H1 (cell line): ENCODE data around the gene TBC1D10A. TPM values are rescaled to one million over a fixed set of nuclear protein-coding genes. Genes with fewer than 3 reads are reported as not detected.

Experiments
- CTCF ChIA-PET: fragments of 300-600 bp; sonication (Branson Sonifier 250); formaldehyde crosslinking; loops from one replicate; lab custom pipeline; 2021; ENCODE audit not compliant: partially characterized antibody; lab: Charles Lee
- POLR2A ChIA-PET: fragments of 300-600 bp; sonication (Branson Sonifier 250); formaldehyde crosslinking; loops from one replicate; lab custom pipeline; 2021; ENCODE audit warnings: inconsistent platforms; ENCODE audit not compliant: partially characterized antibody; lab: Charles Lee
- DNase-seq, 2 experiments: peaks; one replicate each; pipeline versions ENCODE4 v3.0.0 to v3.0.0-alpha.2; 2010 to 2022; ENCODE audit warnings: low spot score in 2 of 2, low read depth in 1 of 2, mixed read lengths in 1 of 2
- FAIRE-seq: peaks from 2 replicates; lab custom pipeline; 2011; peaks lifted over from hg19 to GRCh38; lab: Jason Lieb, UNC
- H2AFZ ChIP-seq: 2 replicates; pipeline ENCODE4 v1.8.1; 2012; ENCODE audit warnings: low read length, inconsistent platforms
- H2AK5ac ChIP-seq: 2 replicates; pipeline ENCODE4 v1.6.1; 2013; ENCODE audit warnings: low read depth, low read length
- H2BK120ac ChIP-seq: replicated peaks from 2 replicates; pipeline ENCODE3; 2013; ENCODE audit warnings: low read depth, low read length, inconsistent platforms
- H2BK12ac ChIP-seq: 2 replicates; pipeline ENCODE4 v1.6.1; 2013; ENCODE audit warnings: low read depth, low read length
- H2BK15ac ChIP-seq: 2 replicates; pipeline ENCODE4 v1.6.1; 2013; ENCODE audit warnings: low read length
- H2BK20ac ChIP-seq: 2 replicates; pipeline ENCODE4 v1.6.1; 2013; ENCODE audit warnings: low read length
- H2BK5ac ChIP-seq: 2 replicates; pipeline ENCODE4 v1.6.1; 2013; ENCODE audit warnings: low read depth, low read length
- H3K14ac ChIP-seq: 2 replicates; pipeline ENCODE4 v1.6.1; 2013; ENCODE audit warnings: inconsistent platforms; ENCODE audit not compliant: insufficient read length
- H3K18ac ChIP-seq: 2 replicates; pipeline ENCODE4 v1.6.1; 2013; ENCODE audit warnings: low read length; ENCODE audit errors: extremely low read depth
- H3K23ac ChIP-seq: 2 replicates; pipeline ENCODE4 v1.6.1; 2013; ENCODE audit warnings: inconsistent platforms; ENCODE audit not compliant: insufficient read length
- H3K23me2 ChIP-seq: 2 replicates; pipeline ENCODE4 v1.6.1; 2013; ENCODE audit warnings: low read depth, low read length
- H3K27ac ChIP-seq: 2 replicates; pipeline ENCODE4 v1.6.1; 2011; ENCODE audit warnings: low read depth, low read length, inconsistent platforms
- H3K27me3 ChIP-seq, 4 experiments: replicated peaks in 1 of 4; 1 replicate in 1 of 4; 2 replicates in 3 of 4; pipeline versions ENCODE4 v1.6.1 to v1.8.1; 2011 to 2013; ENCODE audit warnings: low read length in 3 of 4, mild to moderate bottlenecking in 3 of 4, inconsistent platforms in 2 of 4, mixed read lengths in 2 of 4, moderate library complexity in 1 of 4; ENCODE audit not compliant: control insufficient read depth in 3 of 4, insufficient read depth in 3 of 4; ENCODE audit errors: extremely low read depth in 1 of 4
- H3K36me3 ChIP-seq, 4 experiments: 2 replicates each; pipeline versions ENCODE4 v1.6.1 to v1.8.1; 2011 to 2013; ENCODE audit warnings: mild to moderate bottlenecking in 4 of 4, low read length in 3 of 4, moderate library complexity in 2 of 4, control low read depth in 1 of 4, inconsistent platforms in 1 of 4; ENCODE audit not compliant: insufficient read depth in 4 of 4, control insufficient read depth in 2 of 4
- H3K4ac ChIP-seq: replicated peaks from 2 replicates; pipeline ENCODE3; 2013; ENCODE audit warnings: low read length, low read depth, mixed read lengths, inconsistent platforms; ENCODE audit not compliant: insufficient read length
- H3K4me1 ChIP-seq, 4 experiments: replicated peaks in 1 of 4; 1 replicate in 1 of 4; 2 replicates in 3 of 4; pipeline versions ENCODE4 v1.6.1 to v1.8.1; 2011 to 2013; ENCODE audit warnings: low read length in 3 of 4, inconsistent platforms in 2 of 4, mixed read lengths in 1 of 4; ENCODE audit not compliant: insufficient read depth in 4 of 4, control insufficient read depth in 3 of 4
- H3K4me2 ChIP-seq, 2 experiments: 2 replicates each; pipeline versions ENCODE4 v1.6.1 to v1.8.1; 2011 to 2013; ENCODE audit warnings: low read depth in 2 of 2, low read length in 2 of 2, control low read depth in 1 of 2, inconsistent platforms in 1 of 2, mild to moderate bottlenecking in 1 of 2; ENCODE audit not compliant: insufficient read depth in 1 of 2
- H3K4me3 ChIP-seq, 4 experiments: fragments of 200-600, 300-600 bp in 1 of 4; sonication (generic), shearing (Covaris generic), sonication (Bioruptor Twin) in 1 of 4; 2 replicates each; pipeline versions ENCODE4 v1.5.1 to v1.8.1; 2011 to 2016; ENCODE audit warnings: low read length in 4 of 4, low read depth in 3 of 4, control low read depth in 2 of 4, inconsistent platforms in 2 of 4, mild to moderate bottlenecking in 2 of 4, mixed read lengths in 1 of 4, moderate library complexity in 1 of 4; ENCODE audit not compliant: insufficient read depth in 2 of 4; ENCODE audit errors: extremely low read depth in 1 of 4
- H3K56ac ChIP-seq: replicated peaks from 2 replicates; pipeline ENCODE3; 2013; ENCODE audit warnings: low read depth, mild to moderate bottlenecking, mixed read lengths, low read length, inconsistent platforms; ENCODE audit not compliant: insufficient read length
- H3K79me1 ChIP-seq: 2 replicates; pipeline ENCODE4 v1.6.1; 2013; ENCODE audit warnings: low read depth, low read length, control low read depth
- H3K79me2 ChIP-seq, 2 experiments: 2 replicates each; pipeline versions ENCODE4 v1.6.1 to v1.8.1; 2012 to 2013; ENCODE audit warnings: low read length in 2 of 2, mild to moderate bottlenecking in 2 of 2, inconsistent platforms in 1 of 2; ENCODE audit not compliant: insufficient read depth in 2 of 2, control insufficient read depth in 1 of 2
- H3K9ac ChIP-seq, 4 experiments: replicated peaks in 1 of 4; 1 replicate in 1 of 4; 2 replicates in 3 of 4; pipeline versions ENCODE4 v1.6.1 to v1.8.1; 2011 to 2013; ENCODE audit warnings: low read depth in 3 of 4, low read length in 3 of 4, control low read depth in 2 of 4, mild to moderate bottlenecking in 2 of 4, moderate library complexity in 2 of 4, inconsistent platforms in 1 of 4; ENCODE audit errors: extremely low read depth in 1 of 4
- H3K9me3 ChIP-seq, 2 experiments: 2 replicates each; pipeline versions ENCODE4 v1.6.1 to v1.8.1; 2012 to 2013; ENCODE audit warnings: mild to moderate bottlenecking in 2 of 2, moderate library complexity in 2 of 2, control low read depth in 1 of 2, inconsistent platforms in 1 of 2, low read depth in 1 of 2, low read length in 1 of 2, mixed read lengths in 1 of 2; ENCODE audit not compliant: insufficient read depth in 2 of 2
- H4K20me1 ChIP-seq, 2 experiments: replicated peaks in 1 of 2; 2 replicates each; pipeline versions ENCODE3 to v1.8.1; 2011 to 2013; ENCODE audit warnings: inconsistent platforms in 2 of 2, low read length in 2 of 2, mild to moderate bottlenecking in 1 of 2; ENCODE audit not compliant: insufficient read depth in 2 of 2, control insufficient read depth in 1 of 2
- H4K5ac ChIP-seq: 2 replicates; pipeline ENCODE4 v1.6.1; 2013; ENCODE audit warnings: low read length, low read depth, mixed read lengths, inconsistent platforms; ENCODE audit not compliant: insufficient read length
- H4K8ac ChIP-seq: 2 replicates; pipeline ENCODE4 v1.8.0; 2013; ENCODE audit warnings: mild to moderate bottlenecking, moderate library complexity, low read length, inconsistent platforms; ENCODE audit not compliant: insufficient read depth; ENCODE audit errors: extremely low read depth
- H4K91ac ChIP-seq: replicated peaks from 2 replicates; pipeline ENCODE3; 2013; ENCODE audit warnings: low read length, mixed read lengths, inconsistent platforms; ENCODE audit not compliant: insufficient read length
- PHF8 ChIP-seq: fragments of 200-600 bp; sonication (generic); conservative IDR thresholded peaks from 2 replicates; pipeline ENCODE4 v1.7.1; 2012; ENCODE audit warnings: low read depth, mild to moderate bottlenecking, inconsistent platforms, low read length, moderate library complexity
- SIRT6 ChIP-seq: IDR thresholded peaks from one replicate; pipeline ENCODE4 v1.7.1; 2012; ENCODE audit warnings: low read length, inconsistent platforms
- WGBS, 2 experiments: shearing (Covaris generic) in 1 of 2; methylation state at CpG; one replicate each; pipeline versions ENCODE4 v1.1.6 to v1.1.7; 2013 to 2015; ENCODE audit warnings: low lambda C conversion rate in 2 of 2, mixed read lengths in 2 of 2, inconsistent platforms in 1 of 2, low coverage in 1 of 2, missing lambda C conversion rate in 1 of 2; ENCODE audit not compliant: insufficient replicate concordance in 2 of 2, insufficient coverage in 1 of 2, insufficient read length in 1 of 2; ENCODE audit errors: extremely low coverage in 1 of 2, missing lambda C conversion rate in 1 of 2; 5-methylcytosine and 5-hydroxymethylcytosine counted together
- polyA plus RNA-seq, 7 experiments: library from polyadenylated mRNA; depleted of rRNA in 3 of 7; stranded (reverse) in 5 of 7; unstranded in 2 of 7; fragments of >200 nt in 5 of 7; fragments of 200-250 nt in 2 of 7; gene quantifications; 1 replicate in 5 of 7; 2 replicates in 1 of 7; 4 replicates in 1 of 7; pipeline versions ENCODE4 v1.2.1 to v1.2.3, GENCODE V29; 2011 to 2013; ENCODE audit warnings: missing spikeins in 2 of 7, mixed read lengths in 2 of 7
- total RNA-seq: library from RNA; stranded (reverse); fragmentation: NEBNext Ultra II Directional; extraction: Animal tissue kit (Norgen Biotek cat#: 25700); gene quantifications from 2 replicates; pipeline ENCODE4 v1.2.1, GENCODE V29; 2021

TBC1D10A gene
- total and polyA plus RNA-seq, 2 of the 8 experiments (the other 6 are each of a cell fraction or from before 2014, with no cell fraction given), result 5.4 to 7.0 TPM

DNA sequence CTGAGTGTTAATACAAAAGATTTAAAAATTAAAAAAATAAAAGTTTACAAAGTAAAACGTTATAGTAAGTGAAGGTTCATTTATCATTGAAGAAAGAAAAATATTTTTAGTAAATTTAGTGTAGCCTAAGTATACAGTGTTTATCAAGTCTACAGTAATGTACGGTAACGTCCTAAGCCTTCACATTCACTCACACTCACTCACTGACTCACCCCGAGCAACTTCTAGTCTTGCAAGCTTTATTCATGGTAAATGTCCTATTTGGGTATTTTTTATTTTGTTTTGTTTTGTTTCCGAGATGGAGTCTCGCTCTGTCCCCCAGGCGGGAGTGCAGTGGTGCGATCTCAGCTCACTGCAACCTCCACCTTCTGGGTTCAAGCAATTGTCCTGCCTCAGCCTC is 46.2 kb downstream of the TBC1D10A start:
- H3K56ac ChIP-seq, result no peak overlapping the region
- no peak overlapping the region for H4K8ac ChIP-seq
- no peak overlapping the region for H2BK15ac ChIP-seq
- no peak for FAIRE-seq
- H3K79me1 ChIP-seq, result no peaks in the 10 kb centered on the region
- H2AFZ ChIP-seq, result no peak overlapping the region
- H3K9me3 ChIP-seq, result no peaks in the 10 kb centered on the region
- no peak overlapping the region for H4K91ac ChIP-seq
- H3K18ac ChIP-seq, result no peak overlapping the region
- no peak overlapping the region for H2BK20ac ChIP-seq
- H3K27ac ChIP-seq, result no peak overlapping the region
- DNase-seq, result no peak
- no peak overlapping the region for H3K23ac ChIP-seq
- H2BK5ac ChIP-seq, result no peak overlapping the region
- H3K4me2 ChIP-seq, result no peak overlapping the region
- no peaks in the 10 kb centered on the region; the same call in 1 of the 2 replicates for H3K23me2 ChIP-seq
- H3K4me1 ChIP-seq, result peaks cover 0 to 10% (median 3%) of the 10 kb centered on the region in 4 experiments; a peak in 3 of 7 replicates
- H3K4ac ChIP-seq, result no peak overlapping the region
- TF ChIP-seq SIRT6 (no peak), PHF8 (no peak)
- no peak overlapping the region for H4K5ac ChIP-seq
- WGBS, 2 experiments, result 93 to 100% methylated on average over 1 to 8 of the region's 8 CpGs
- ChIA-PET CTCF (interaction anchor here (1.0 to 5.3 kb wide), 7 partner anchors 7 to 172 kb away, joined by 3 to 35 read pairs (median 3); partner anchors contain the start of genes CASTOR1 and TBC1D10A), POLR2A (interaction anchor here (1.7 kb wide), 1 partner anchor 17 kb away, joined by 3 read pairs; no protein-coding TSS in a partner anchor)
- H2BK120ac ChIP-seq, result no peak overlapping the region
- H3K9ac ChIP-seq, result no peak overlapping the region
- H3K27me3 ChIP-seq, result no peaks in the 10 kb centered on the region
- H3K14ac ChIP-seq, result no peak overlapping the region
- no peaks in the 10 kb centered on the region for H3K36me3 ChIP-seq
- H2AK5ac ChIP-seq, result no peak overlapping the region
- no peak overlapping the region for H3K4me3 ChIP-seq
- no peaks in the 10 kb centered on the region for H3K79me2 ChIP-seq
- no peak overlapping the region for H2BK12ac ChIP-seq
- H4K20me1 ChIP-seq, result no peaks in the 10 kb centered on the region
